Suprapubic skin (tissue), 4 donors: Measurements from ENCODE around the gene CYBA. TPM values are rescaled to one million over a fixed set of nuclear protein-coding genes. Genes with fewer than 3 reads are reported as not detected.

Experiments used
- DNase-seq, 2 donors: peaks; one replicate each; pipeline ENCODE4 v3.0.0-alpha.2; 2019; ENCODE audit warnings: low spot score in 2 of 2
- H3K27ac ChIP-seq: fragments of 200-600 bp; sonication (generic); one replicate; pipeline ENCODE4 v1.5.1; 2019
- H3K27me3 ChIP-seq: fragments of 200-600 bp; sonication (generic); one replicate; pipeline ENCODE4 v1.5.1; 2019
- H3K36me3 ChIP-seq: fragments of 200-600 bp; sonication (generic); one replicate; pipeline ENCODE4 v1.5.1; 2019
- H3K4me1 ChIP-seq: fragments of 200-600 bp; sonication (generic); one replicate; pipeline ENCODE4 v1.5.1; 2019
- H3K4me3 ChIP-seq: fragments of 200-600 bp; sonication (generic); one replicate; pipeline ENCODE4 v1.5.1; 2019; ENCODE audit warnings: mild to moderate bottlenecking
- H3K9me3 ChIP-seq: fragments of 200-600 bp; sonication (generic); one replicate; pipeline ENCODE4 v1.5.1; 2019
- EP300 ChIP-seq: sonication (generic); formaldehyde crosslinking; IDR thresholded peaks from one replicate; pipeline ENCODE4 v1.6.1; 2017; ENCODE audit warnings: antibody characterized with exemption
- POLR2A ChIP-seq, 2 donors: fragments of 450-650 bp; IDR thresholded peaks; one replicate each; pipeline ENCODE4 v1.6.1; 2017; ENCODE audit warnings: antibody characterized with exemption in 2 of 2, mild to moderate bottlenecking in 2 of 2, moderate library complexity in 2 of 2
- POLR2AphosphoS5 ChIP-seq, 3 donors: sonication (generic); formaldehyde crosslinking; IDR thresholded peaks; one replicate each; pipeline ENCODE4 v1.6.1; 2017; ENCODE audit warnings: antibody characterized with exemption in 3 of 3
- WGBS: methylation state at CpG from one replicate; pipeline ENCODE4 v1.1.5; 2018; 5-methylcytosine and 5-hydroxymethylcytosine counted together
- total RNA-seq, 4 donors: library from RNA; depleted of rRNA; stranded (reverse); fragments of >200 nt; gene quantifications; one replicate each; pipeline ENCODE4 v1.1.0, GENCODE V29; 2016
- TF ChIP-seq, protein P1 (sequence below), 2 donors: fragments of 200-600 bp in 1 of 2; fragments of 450-650 bp in 1 of 2; sonication (generic) in 1 of 2; IDR thresholded peaks; one replicate each; pipeline ENCODE4 v1.5.1; 2016 to 2019; ENCODE audit warnings: antibody characterized with exemption in 2 of 2, mild to moderate bottlenecking in 1 of 2, moderate library complexity in 1 of 2

Gene CYBA
- total RNA-seq, 4 donors from 2014 or later, result 22.4 to 39.1 (median 29.7) TPM

DNA sequence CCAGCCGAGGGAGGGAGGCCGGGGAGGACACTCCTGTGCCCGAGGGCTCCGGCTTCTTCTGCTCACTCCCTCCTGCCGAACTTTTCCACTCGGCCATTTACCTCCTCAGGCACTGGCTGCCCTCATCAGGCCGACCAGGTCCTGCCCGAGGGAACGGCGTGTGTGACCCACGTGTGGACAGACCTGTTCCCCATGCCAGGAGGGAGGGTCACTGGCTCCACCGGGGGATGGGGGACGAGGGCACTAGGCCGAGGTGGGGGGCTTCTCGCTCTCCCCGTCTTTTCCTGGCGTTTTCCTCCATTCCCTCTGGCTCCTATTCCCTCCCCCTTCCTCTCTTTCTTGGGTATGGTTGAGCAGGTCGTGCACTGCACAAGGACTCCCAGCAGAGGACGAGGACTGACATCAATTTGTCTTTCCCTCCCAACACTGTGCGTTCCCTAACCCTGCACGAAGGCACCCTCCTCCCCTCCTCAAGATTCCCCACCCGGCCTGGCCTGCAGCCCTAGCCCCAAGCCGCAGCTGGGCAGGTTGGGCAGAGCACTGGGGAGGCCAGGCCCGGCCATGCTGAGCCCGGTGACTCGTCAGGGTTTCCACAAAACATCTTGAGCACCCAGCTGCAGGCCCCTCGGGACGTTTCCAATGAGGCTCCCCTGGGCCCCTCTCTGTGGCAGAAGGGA is 15.7 kb downstream of the CYBA start:
- Histone ChIP-seq H3K9me3 (no peaks in the 10 kb centered on the region), H3K27ac (no peak overlapping the region), H3K4me3 (peak overlapping the region; percentile 50), H3K4me1 (peaks cover 18% of the 10 kb centered on the region), H3K27me3 (peaks cover 63% of the 10 kb centered on the region), H3K36me3 (peaks cover 30% of the 10 kb centered on the region)
- no peak for DNase-seq
- WGBS, result 34% methylated on average over 26 of the region's 28 CpGs
- TF ChIP-seq EP300 (no peak), POLR2A (IDR thresholded peaks at IDR 0.05) (no peak), POLR2AphosphoS5 (IDR thresholded peaks at IDR 0.05) (no peak)
- TF ChIP-seq, protein P1, sequence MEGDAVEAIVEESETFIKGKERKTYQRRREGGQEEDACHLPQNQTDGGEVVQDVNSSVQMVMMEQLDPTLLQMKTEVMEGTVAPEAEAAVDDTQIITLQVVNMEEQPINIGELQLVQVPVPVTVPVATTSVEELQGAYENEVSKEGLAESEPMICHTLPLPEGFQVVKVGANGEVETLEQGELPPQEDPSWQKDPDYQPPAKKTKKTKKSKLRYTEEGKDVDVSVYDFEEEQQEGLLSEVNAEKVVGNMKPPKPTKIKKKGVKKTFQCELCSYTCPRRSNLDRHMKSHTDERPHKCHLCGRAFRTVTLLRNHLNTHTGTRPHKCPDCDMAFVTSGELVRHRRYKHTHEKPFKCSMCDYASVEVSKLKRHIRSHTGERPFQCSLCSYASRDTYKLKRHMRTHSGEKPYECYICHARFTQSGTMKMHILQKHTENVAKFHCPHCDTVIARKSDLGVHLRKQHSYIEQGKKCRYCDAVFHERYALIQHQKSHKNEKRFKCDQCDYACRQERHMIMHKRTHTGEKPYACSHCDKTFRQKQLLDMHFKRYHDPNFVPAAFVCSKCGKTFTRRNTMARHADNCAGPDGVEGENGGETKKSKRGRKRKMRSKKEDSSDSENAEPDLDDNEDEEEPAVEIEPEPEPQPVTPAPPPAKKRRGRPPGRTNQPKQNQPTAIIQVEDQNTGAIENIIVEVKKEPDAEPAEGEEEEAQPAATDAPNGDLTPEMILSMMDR (IDR thresholded peaks at IDR 0.05), result no peak

DNA sequence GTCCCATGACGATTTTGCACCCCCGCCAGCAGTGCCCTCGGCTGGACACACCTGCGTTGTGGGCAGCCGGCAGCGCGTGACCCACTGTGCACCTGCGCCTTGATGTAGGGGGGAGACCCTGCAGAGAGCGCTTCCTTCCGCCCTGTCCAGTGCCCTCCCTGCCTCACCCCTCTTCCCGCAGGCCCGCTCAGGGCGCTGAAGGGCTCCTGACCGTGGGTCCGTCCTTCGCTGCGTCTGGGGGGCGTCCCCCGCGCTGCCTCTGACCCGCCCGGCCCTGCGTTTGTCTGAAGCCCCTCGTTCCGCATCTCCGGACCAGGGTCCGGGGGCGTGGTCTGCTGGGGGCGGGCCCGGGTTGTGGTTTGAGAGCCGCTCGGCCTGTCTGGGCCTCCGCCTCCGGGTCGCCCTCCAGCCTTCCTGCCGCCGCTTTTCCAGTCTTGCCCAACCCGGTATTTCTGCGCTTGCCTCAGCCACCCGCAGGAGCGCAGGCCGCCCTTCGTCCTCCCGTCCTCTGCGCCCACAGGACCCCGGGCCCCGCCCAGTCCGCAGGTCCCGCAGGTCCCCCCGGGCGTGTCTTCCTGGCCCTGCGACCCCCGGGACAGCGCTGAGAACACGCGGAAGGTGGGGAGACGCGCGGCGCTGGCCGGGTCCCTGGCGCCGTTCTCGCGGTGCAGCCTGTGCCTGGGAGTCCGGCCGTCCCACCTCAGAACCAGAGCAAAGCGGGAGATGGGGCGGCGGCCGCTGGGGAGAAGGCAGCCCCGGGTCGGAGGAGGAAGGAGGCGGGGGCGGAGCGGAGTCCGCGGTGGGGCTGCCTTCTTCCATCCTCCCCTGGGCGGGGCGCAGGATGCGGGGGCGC is 16.5 kb downstream of the CYBA start:
- DNase-seq, result no peak
- H3K36me3 ChIP-seq, result peaks cover 37% of the 10 kb centered on the region
- H3K4me3 ChIP-seq, result peak overlapping the region; percentile 50
- no peaks in the 10 kb centered on the region for H3K9me3 ChIP-seq
- H3K27ac ChIP-seq, result no peak overlapping the region
- H3K27me3 ChIP-seq, result peaks cover 55% of the 10 kb centered on the region
- TF ChIP-seq EP300, result no peak
- TF ChIP-seq, protein P1 (IDR thresholded peaks at IDR 0.05), result no peak
- no peak for TF ChIP-seq POLR2AphosphoS5 (IDR thresholded peaks at IDR 0.05)
- no peak for TF ChIP-seq POLR2A (IDR thresholded peaks at IDR 0.05)
- H3K4me1 ChIP-seq, result peaks cover 18% of the 10 kb centered on the region
- WGBS, result 10% methylated on average over 17 of the region's 82 CpGs

DNA sequence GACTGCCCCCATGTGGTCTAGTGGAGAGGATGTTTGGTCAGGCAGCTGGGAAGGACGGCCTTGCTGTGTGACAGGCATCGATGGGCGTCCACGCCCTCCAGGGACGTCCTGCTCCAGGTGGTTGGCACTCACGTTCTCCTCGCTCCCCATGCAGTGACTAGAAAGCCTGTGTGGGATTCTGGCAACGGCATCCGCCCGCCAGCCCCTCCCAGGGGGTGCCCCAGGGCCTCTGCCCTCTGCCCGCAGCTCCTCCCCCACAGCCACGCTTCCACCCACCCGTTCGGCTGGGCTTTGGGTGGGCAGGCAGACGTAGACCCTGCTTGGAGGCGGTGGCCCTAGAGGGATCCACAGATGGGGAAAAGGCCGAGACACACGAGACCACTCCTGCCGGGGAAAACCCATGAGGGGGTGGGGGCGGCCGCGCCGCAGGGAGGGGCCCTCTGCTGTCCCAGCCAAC is 17.1 kb downstream of the CYBA start:
- 14% methylated on average over 1 of the region's 23 CpGs for WGBS
- H3K27ac ChIP-seq, result no peak overlapping the region
- peaks cover 18% of the 10 kb centered on the region for H3K4me1 ChIP-seq
- TF ChIP-seq POLR2AphosphoS5 (IDR thresholded peaks at IDR 0.05) (no peak), EP300 (no peak), POLR2A (IDR thresholded peaks at IDR 0.05) (no peak)
- TF ChIP-seq, protein P1 (IDR thresholded peaks at IDR 0.05), result no peak
- H3K4me3 ChIP-seq, result peak overlapping the region; percentile 50
- H3K27me3 ChIP-seq, result peaks cover 49% of the 10 kb centered on the region
- H3K9me3 ChIP-seq, result no peaks in the 10 kb centered on the region
- no peak for DNase-seq
- H3K36me3 ChIP-seq, result peaks cover 42% of the 10 kb centered on the region

DNA sequence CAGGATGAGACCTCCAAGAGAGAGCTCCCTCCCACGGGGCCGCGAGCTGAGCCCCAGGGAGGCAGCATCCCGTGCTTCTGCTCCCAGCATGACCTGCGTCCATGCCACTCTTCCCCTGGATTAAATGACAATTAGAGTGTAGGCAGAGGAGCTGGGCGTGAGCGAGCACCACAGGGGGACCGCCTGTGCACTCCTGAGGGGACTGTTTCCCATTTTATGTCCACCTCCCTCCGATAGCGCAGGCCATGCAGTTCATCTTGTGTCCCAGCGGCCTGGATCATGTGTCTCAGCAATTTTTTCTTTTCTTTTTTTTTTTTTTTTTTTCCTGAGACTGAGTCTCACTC is 18.3 kb downstream of the CYBA start:
- peaks cover 54% of the 10 kb centered on the region for H3K36me3 ChIP-seq
- H3K9me3 ChIP-seq, result no peaks in the 10 kb centered on the region
- TF ChIP-seq POLR2AphosphoS5 (IDR thresholded peaks at IDR 0.05) (no peak), EP300 (no peak), POLR2A (IDR thresholded peaks at IDR 0.05) (no peak)
- TF ChIP-seq, protein P1 (IDR thresholded peaks at IDR 0.05), result no peak
- H3K4me3 ChIP-seq, result no peak overlapping the region
- peaks cover 18% of the 10 kb centered on the region for H3K4me1 ChIP-seq
- DNase-seq, result no peak
- 91% methylated on average over 11 of the region's 11 CpGs for WGBS
- H3K27ac ChIP-seq, result no peak overlapping the region
- peaks cover 37% of the 10 kb centered on the region for H3K27me3 ChIP-seq
